ENCODE data around the gene LENG1. TPM values are rescaled to one million over a fixed set of nuclear protein-coding genes. Genes with fewer than 3 reads are reported as not detected.
A peak's percentile ranks its signal among the peaks of the same experiment; 100 is the strongest.

The LENG1 gene
- total and polyA plus RNA-seq, 2 experiments from 2014 or later, result 8.4 to 15.0 TPM

DNA sequence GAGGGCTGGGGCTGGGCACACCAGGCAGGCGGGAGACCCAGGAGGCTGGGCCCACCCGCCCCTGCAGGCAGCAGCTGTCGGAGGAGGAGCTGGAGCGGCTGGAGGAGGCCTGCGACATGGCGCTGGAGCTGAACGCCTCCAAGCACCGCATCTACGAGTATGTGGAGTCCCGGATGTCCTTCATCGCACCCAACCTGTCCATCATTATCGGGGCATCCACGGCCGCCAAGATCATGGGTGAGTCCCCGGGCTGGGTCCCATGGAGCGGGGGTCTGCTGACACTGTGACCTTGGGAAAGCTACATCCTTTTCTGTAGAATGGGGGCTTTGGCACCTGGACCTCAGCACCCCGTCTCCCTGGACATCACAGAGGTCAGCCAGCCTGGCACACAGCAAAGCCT is 35.8 kb downstream of the LENG1 start:
- no peaks in the 10 kb centered on the region for H3K9me3 ChIP-seq (ENCODE audit: low read depth)
- H3K27ac ChIP-seq, result no peak overlapping the region
- no peaks in the 10 kb centered on the region for H3K79me2 ChIP-seq
- no peak overlapping the region for H3K4me2 ChIP-seq
- no peaks in the 10 kb centered on the region for H4K20me1 ChIP-seq (ENCODE audit: insufficient read depth, poor library complexity, severe bottlenecking)
- no peaks in the 10 kb centered on the region for H3K27me3 ChIP-seq
- WGBS (ENCODE audit: low lambda C conversion rate, missing lambda C conversion rate), result 98% methylated on average over 17 of the region's 17 CpGs
- no peak overlapping the region for H3K4me3 ChIP-seq
- no peaks in the 10 kb centered on the region for H3K36me3 ChIP-seq (replicated peaks; ENCODE audit: insufficient read depth, low read depth)
- TF ChIP-seq EZH2phosphoT487 (IDR thresholded peaks at IDR 0.05; ENCODE audit: low read depth, severe bottlenecking, unreplicated experiment), result no peak
- TF ChIP-seq CTCF (IDR thresholded peaks at IDR 0.05; ENCODE audit: poor library complexity), result no peak
- no peak for TF ChIP-seq EZH2 (IDR thresholded peaks at IDR 0.05; ENCODE audit: borderline replicate concordance)
- H3K4me1 ChIP-seq (ENCODE audit: insufficient read depth), result no peaks in the 10 kb centered on the region
- H2AFZ ChIP-seq, result no peak overlapping the region
- no peak for DNase-seq (ENCODE audit: low spot score)
- no peaks in the 10 kb centered on the region for H3K9me2 ChIP-seq (replicated peaks; ENCODE audit: insufficient read depth)

DNA sequence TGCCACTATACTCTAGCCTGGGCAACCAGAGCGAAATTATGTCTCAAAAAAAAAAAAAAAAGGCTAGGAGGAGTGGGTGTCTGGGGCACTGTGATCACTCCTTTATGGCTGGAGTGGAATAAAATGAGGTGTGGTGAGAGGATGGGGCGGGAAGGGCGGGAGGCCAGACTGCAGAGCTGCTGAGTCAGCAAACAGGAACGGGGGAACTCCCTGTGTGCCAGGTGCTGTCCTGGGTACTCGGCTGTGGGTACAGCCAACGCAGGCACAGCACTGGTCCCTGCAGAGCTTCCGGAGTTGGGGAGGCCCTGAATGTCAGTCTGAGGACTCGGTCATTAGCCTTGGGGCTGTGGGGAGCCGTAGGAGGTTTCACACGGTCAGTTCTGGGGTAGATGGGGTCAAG is 38.3 kb downstream of the LENG1 start:
- Histone ChIP-seq H3K27me3 (no peaks in the 10 kb centered on the region), H3K27ac (no peak overlapping the region), H3K9me2 (replicated peaks; ENCODE audit: insufficient read depth) (no peaks in the 10 kb centered on the region), H3K4me2 (no peak overlapping the region), H2AFZ (no peak overlapping the region), H3K4me3 (no peak overlapping the region), H3K79me2 (peaks cover 7% of the 10 kb centered on the region), H3K4me1 (ENCODE audit: insufficient read depth) (no peaks in the 10 kb centered on the region), H4K20me1 (ENCODE audit: insufficient read depth, poor library complexity, severe bottlenecking) (no peaks in the 10 kb centered on the region), H3K36me3 (replicated peaks; ENCODE audit: insufficient read depth, low read depth) (no peaks in the 10 kb centered on the region), H3K9me3 (ENCODE audit: low read depth) (no peaks in the 10 kb centered on the region)
- 95% methylated on average over 10 of the region's 10 CpGs for WGBS (ENCODE audit: low lambda C conversion rate, missing lambda C conversion rate)
- no peak for DNase-seq (ENCODE audit: low spot score)
- TF ChIP-seq CTCF (IDR thresholded peaks at IDR 0.05; ENCODE audit: poor library complexity) (no peak), EZH2 (IDR thresholded peaks at IDR 0.05; ENCODE audit: borderline replicate concordance) (no peak), EZH2phosphoT487 (IDR thresholded peaks at IDR 0.05; ENCODE audit: low read depth, severe bottlenecking, unreplicated experiment) (no peak)

DNA sequence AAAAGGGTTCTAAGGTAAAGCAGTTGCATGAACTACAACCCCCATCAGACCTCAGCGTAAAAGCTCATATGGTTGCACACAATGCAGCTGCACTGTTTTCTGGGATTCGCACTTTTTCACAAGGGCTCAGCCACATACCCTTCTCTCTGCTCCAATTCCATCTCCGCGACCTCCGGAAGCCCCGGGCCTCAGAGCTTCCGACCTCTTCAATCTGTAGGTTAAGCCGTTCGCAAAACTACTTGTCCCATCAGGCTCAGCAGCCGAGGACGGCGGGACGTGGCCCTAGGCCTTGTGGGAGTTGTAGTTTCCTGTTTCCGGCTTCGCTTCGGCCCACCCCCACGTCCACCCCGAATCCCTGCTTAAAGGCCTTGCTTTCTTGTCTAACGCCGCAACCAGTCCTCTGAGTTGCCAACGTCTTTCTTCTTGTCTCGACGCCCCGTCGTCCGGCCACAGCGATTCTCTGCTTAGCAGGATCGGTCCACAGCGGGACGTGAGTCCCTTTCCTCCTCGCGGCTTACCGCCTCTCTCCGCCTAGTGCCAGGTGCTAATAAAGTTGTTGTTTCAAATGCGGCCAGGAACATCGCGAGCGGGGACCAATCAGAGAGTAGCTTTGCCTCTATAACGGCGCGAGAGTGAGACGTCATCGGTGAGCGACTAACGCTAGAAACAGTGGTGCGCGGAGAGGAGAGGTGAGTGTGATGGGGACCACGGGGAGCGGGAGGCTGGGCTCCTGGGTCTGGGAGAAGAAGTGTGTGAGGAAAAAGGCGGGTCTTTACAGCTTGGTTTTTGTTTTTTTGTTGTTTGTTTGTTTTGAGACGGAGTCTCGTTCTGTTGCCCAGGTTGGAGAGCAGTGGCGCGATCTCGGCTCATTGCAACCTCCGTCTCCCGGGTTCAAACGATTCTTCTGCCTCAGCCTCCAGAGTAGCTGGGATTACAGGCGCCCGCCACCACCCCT is 44.1 kb downstream of the LENG1 start, which contains the start of the genes PRPF31 and TFPT:
Gene PRPF31, plus strand, starts transcription at position 646 of the 955 bp plus-strand sequence. CDS start 2,525 bp downstream, outside the sequence.
Gene TFPT, minus strand, starts transcription at position 549 of the 955 bp plus-strand sequence. Its CDS starts 388 bp downstream, at position 161.
- WGBS (ENCODE audit: low lambda C conversion rate, missing lambda C conversion rate), result 2% methylated on average over 57 of the region's 60 CpGs
- Histone ChIP-seq H3K9me2 (replicated peaks; ENCODE audit: insufficient read depth) (no peaks in the 10 kb centered on the region), H3K9me3 (ENCODE audit: low read depth) (no peaks in the 10 kb centered on the region), H3K27ac (peak within 1 kb of the TSS; percentile 91), H3K4me2 (peak within 1 kb of the TSS; percentile 91), H3K4me3 (peak within 1 kb of the TSS; percentile 78), H3K27me3 (no peaks in the 10 kb centered on the region), H3K4me1 (ENCODE audit: insufficient read depth) (no peaks in the 10 kb centered on the region), H4K20me1 (ENCODE audit: insufficient read depth, poor library complexity, severe bottlenecking) (no peaks in the 10 kb centered on the region), H3K36me3 (replicated peaks; ENCODE audit: insufficient read depth, low read depth) (no peaks in the 10 kb centered on the region), H3K79me2 (peaks cover 33% of the 10 kb centered on the region), H2AFZ (peak within 1 kb of the TSS; percentile 74)
- DNase-seq (ENCODE audit: low spot score), result peak; percentile 98
- TF ChIP-seq CTCF (IDR thresholded peaks at IDR 0.05; ENCODE audit: poor library complexity), result no peak
- no peak for TF ChIP-seq EZH2 (IDR thresholded peaks at IDR 0.05; ENCODE audit: borderline replicate concordance)
- no peak for TF ChIP-seq EZH2phosphoT487 (IDR thresholded peaks at IDR 0.05; ENCODE audit: low read depth, severe bottlenecking, unreplicated experiment)

Data from hepatocyte (in vitro differentiated cells).